Esophagus squamous epithelium (tissue), 5 donors: ENCODE data around the gene STAP1. TPM values are rescaled to one million over a fixed set of nuclear protein-coding genes. Genes with fewer than 3 reads are reported as not detected.
A peak's percentile ranks its signal among the peaks of the same experiment; 100 is the strongest.

ENCODE experiments used
- DNase-seq: peaks from one replicate; lab custom pipeline; 2025; lab: John Stamatoyannopoulos, UW
- H3K27ac ChIP-seq, 4 donors: fragments of 200-600 bp; sonication (generic); one replicate each; pipeline ENCODE4 v1.5.1; 2016 to 2019; ENCODE audit warnings: mild to moderate bottlenecking in 1 of 4
- H3K27me3 ChIP-seq, 4 donors: fragments of 200-600 bp; sonication (generic); 1 replicate in 3 of 4; 2 replicates in 1 of 4; pipeline versions ENCODE4 v1.5.1 to v1.6.0; 2017 to 2021; ENCODE audit warnings: antibody characterized with exemption in 1 of 4
- H3K36me3 ChIP-seq, 3 donors: fragments of 200-600 bp; sonication (generic); one replicate each; pipeline ENCODE4 v1.5.1; 2016 to 2019
- H3K4me1 ChIP-seq, 3 donors: fragments of 200-600 bp; sonication (generic); one replicate each; pipeline ENCODE4 v1.5.1; 2017 to 2019
- H3K4me3 ChIP-seq, 4 donors: fragments of 200-600 bp; sonication (generic); 1 replicate in 3 of 4; 2 replicates in 1 of 4; pipeline ENCODE4 v1.5.1; 2016 to 2019; ENCODE audit warnings: mild to moderate bottlenecking in 2 of 4, moderate library complexity in 1 of 4
- H3K9me3 ChIP-seq, 3 donors: fragments of 200-600 bp; sonication (generic); one replicate each; pipeline ENCODE4 v1.5.1; 2016 to 2019
- CTCF ChIP-seq, 6 experiments: fragments of 450-650 bp in 4 of 6; fragments of 200-600 bp in 2 of 6; sonication (generic) in 2 of 6; IDR thresholded peaks; one replicate each; pipeline ENCODE4 v1.5.1; 2016 to 2019; ENCODE audit warnings: antibody characterized with exemption in 6 of 6, mild to moderate bottlenecking in 4 of 6, moderate library complexity in 4 of 6
- POLR2A ChIP-seq, 4 donors: fragments of 450-650 bp; IDR thresholded peaks; one replicate each; pipeline ENCODE4 v1.6.1; 2017; ENCODE audit warnings: antibody characterized with exemption in 4 of 4, mild to moderate bottlenecking in 4 of 4, moderate library complexity in 3 of 4
- WGBS, 2 donors: methylation state at CpG; one replicate each; pipeline ENCODE4 v1.1.5; 2018; 5-methylcytosine and 5-hydroxymethylcytosine counted together
- intact Hi-C: fragments of 100-400 bp; cut with DNase I; formaldehyde crosslinking; loops from one replicate; pipeline ENCODE4 v1.15.0; 2022
- total RNA-seq, 4 donors: library from RNA; depleted of rRNA; stranded (reverse); fragments of >200 nt; gene quantifications; one replicate each; pipeline ENCODE4 v1.1.0, GENCODE V29; 2016
- donor health status: DM: yes; HTN: yes; CAD: no.

The STAP1 gene
- total RNA-seq, 4 donors from 2014 or later = 1.7 TPM; not detected in 3

- intact Hi-C loops = no loop called here
- no peak for DNase-seq
- peak overlapping the region in 2 of 4 donors; percentile 11 to 38 for H3K27ac ChIP-seq
- H3K9me3 ChIP-seq = no peaks in the 10 kb centered on the region
- H3K4me3 ChIP-seq = no peak overlapping the region
- WGBS, 2 donors = 42 to 51% methylated on average over 3 of the region's 3 CpGs
- no peaks in the 10 kb centered on the region for H3K27me3 ChIP-seq
- no peak for TF ChIP-seq POLR2A (IDR thresholded peaks at IDR 0.05)
- TF ChIP-seq CTCF (IDR thresholded peaks at IDR 0.05) = no peak
- no peaks in the 10 kb centered on the region for H3K36me3 ChIP-seq
- peaks cover 0 to 12% (median 0%) of the 10 kb centered on the region in 3 donors for H3K4me1 ChIP-seq
Measured at GRCh38 chr4:67580577-67580976, 22.1 kb downstream of the STAP1 start.

GRCh38 chr4:67581208-67581857, 22.8 kb downstream of the STAP1 start:
- H3K4me1 ChIP-seq = peaks cover 0 to 12% (median 0%) of the 10 kb centered on the region in 3 donors
- H3K4me3 ChIP-seq = no peak overlapping the region
- peak overlapping the region in 2 of 4 donors; percentile 11 to 38 for H3K27ac ChIP-seq
- H3K27me3 ChIP-seq = no peaks in the 10 kb centered on the region
- WGBS, 2 donors = 31 to 46% methylated on average over 8 of the region's 8 CpGs
- no peak for TF ChIP-seq CTCF (IDR thresholded peaks at IDR 0.05)
- no peak for TF ChIP-seq POLR2A (IDR thresholded peaks at IDR 0.05)
- no peaks in the 10 kb centered on the region for H3K36me3 ChIP-seq
- no peaks in the 10 kb centered on the region for H3K9me3 ChIP-seq
- no peak for DNase-seq
- intact Hi-C loops = no loop called here

- no peak for DNase-seq
- Histone ChIP-seq H3K27me3 (no peaks in the 10 kb centered on the region), H3K4me1 (peaks cover 0 to 12% (median 0%) of the 10 kb centered on the region in 3 donors), H3K9me3 (no peaks in the 10 kb centered on the region), H3K36me3 (no peaks in the 10 kb centered on the region), H3K4me3 (no peak overlapping the region), H3K27ac (no peak overlapping the region)
- intact Hi-C loops = no loop called here
- TF ChIP-seq POLR2A (IDR thresholded peaks at IDR 0.05) (no peak), CTCF (IDR thresholded peaks at IDR 0.05) (no peak)
- WGBS, 2 donors = 46 to 49% methylated on average over 2 of the region's 2 CpGs
Measured at GRCh38 chr4:67581913-67582312, 23.4 kb downstream of the STAP1 start.

GRCh38 chr4:67584496-67584895, 26.0 kb downstream of the STAP1 start:
- DNase-seq = no peak

More at GRCh38 chr4:67584496-67584895, 26.0 kb downstream of the STAP1 start:
- Histone ChIP-seq H3K27ac (no peak overlapping the region), H3K27me3 (no peaks in the 10 kb centered on the region), H3K4me1 (peaks cover 0 to 12% (median 0%) of the 10 kb centered on the region in 3 donors), H3K9me3 (no peaks in the 10 kb centered on the region), H3K4me3 (no peak overlapping the region), H3K36me3 (no peaks in the 10 kb centered on the region)
- intact Hi-C loops = no loop called here
- TF ChIP-seq CTCF (IDR thresholded peaks at IDR 0.05) = no peak
- no peak for TF ChIP-seq POLR2A (IDR thresholded peaks at IDR 0.05)
